GM19043 (cell line): ENCODE results near the gene DCAF10.
A peak's percentile ranks its signal among the peaks of the same experiment; 100 is the strongest.
"Not testable (repeated sequence)": the region's sequence is repeated elsewhere in the genome, so short reads cannot be mapped to it uniquely, and the experiment has no call there.

ENCODE experiments used
- ATAC-seq: cut with Tn5 transposase; IDR thresholded peaks from one replicate; pipeline ENCODE4 v1.9.1; 2021; ENCODE audit warnings: low read depth; ENCODE audit not compliant: unreplicated experiment

Gene DCAF10

DNA sequence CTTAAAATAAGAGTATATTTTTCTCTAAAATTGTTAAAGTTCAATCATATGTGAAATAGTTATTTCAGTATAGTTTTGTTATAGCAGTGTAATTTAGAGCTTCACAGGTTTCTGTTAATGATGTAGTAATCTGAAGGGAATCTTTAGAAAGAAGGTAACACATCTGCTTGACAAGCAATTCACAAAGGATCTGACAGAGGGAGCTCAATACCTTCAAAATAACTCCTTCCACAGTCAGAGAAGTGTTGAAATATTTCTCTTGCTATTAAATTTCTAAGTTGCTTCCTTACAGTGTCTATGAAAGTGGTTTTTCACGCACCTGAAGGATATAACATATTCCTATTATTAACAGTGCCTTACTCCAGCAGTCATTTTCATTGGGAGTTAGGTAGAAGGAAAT lies 58.4 kb downstream of the DCAF10 start:
- ATAC-seq = no peak

DNA sequence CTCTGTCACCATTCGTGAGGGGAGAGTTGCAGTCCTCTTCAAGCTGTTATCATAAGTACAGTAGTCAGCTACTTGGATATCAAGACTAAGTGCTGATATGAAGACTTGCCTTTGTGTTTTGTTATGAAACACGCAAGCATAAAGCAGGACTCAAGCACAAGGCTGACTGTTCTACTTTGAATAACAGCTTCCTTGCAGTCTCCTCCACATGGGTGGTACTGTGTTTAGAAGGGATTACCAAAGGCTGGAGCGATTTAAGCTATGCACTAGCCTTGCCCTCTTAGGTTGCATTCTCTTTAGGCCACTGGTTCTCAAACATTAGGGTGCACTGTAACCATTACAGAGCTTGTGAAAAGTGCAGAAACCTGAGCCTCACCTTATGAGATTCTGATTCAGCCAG lies 61.9 kb downstream of the DCAF10 start:
- no peak for ATAC-seq

DNA sequence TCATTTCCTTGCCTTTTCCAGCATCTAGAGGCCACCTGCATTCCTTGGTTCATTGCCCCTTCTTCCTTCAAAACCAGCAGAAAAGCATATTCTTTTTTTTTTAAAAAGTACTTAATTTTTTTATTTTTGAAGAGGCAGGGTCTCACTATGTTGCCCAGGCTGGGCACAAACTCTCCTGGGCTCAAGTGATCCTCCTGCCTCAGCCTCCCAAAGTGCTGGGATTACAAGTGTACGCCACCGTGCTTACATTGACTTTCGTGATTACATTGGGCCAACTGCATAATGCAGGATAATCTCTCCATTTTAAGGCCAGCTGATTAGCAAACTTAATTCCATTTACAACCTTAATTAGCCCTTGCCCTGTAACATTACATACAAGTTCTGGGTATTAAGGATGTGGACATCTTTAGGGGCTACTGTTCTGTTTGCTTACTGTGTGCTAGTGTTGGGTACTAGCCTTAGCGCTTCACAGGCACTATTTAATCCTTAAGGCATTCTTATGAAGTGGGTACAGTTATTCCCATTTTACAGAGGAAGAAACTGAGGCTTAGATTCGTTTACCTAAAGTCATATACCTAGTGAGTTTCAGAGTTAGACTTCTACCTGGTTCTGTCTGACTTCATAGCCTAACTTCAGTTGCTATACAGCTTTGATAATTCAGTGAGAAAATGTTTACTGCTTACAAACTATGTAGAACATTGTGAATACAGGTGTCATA lies 69.6 kb downstream of the DCAF10 start:
- no peak for ATAC-seq

DNA sequence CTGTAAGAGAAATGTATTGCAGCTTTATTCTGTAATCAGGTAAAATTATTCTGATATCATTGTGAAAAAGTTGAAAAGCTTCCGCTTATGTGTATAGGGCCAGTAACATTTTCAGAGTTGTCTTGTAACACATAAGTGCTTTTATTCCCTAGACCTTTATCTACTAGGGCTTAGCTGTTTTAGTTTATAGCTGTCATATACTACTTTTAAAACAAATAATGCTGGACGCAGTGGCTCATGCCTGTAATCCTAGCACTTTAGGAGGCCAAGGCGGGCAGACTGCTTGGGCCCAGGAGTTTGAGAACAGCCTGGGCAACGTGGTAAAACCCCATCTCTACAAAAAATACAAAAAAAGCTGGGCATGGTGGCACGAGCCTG lies 70.2 kb downstream of the DCAF10 start:
- ATAC-seq = no peak

DNA sequence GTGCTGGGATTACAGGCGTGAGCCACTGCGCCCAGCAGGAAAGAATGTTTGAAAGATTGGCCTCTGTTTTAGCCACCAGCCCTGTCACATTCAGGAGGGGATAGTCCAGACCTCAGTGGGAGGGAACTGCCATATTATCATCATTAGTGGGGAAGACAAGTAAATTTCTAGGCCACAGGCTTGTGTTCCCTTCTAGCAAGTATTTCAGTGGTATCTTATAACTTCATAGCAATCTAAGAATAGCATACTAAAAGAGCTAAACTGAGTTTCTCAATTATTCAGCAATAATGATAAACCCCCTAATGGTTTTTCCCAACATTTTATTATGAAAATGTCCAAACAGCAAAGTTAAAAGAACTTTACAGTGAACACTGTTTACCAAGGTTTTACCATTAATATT lies 73.4 kb downstream of the DCAF10 start:
- no peak for ATAC-seq

DNA sequence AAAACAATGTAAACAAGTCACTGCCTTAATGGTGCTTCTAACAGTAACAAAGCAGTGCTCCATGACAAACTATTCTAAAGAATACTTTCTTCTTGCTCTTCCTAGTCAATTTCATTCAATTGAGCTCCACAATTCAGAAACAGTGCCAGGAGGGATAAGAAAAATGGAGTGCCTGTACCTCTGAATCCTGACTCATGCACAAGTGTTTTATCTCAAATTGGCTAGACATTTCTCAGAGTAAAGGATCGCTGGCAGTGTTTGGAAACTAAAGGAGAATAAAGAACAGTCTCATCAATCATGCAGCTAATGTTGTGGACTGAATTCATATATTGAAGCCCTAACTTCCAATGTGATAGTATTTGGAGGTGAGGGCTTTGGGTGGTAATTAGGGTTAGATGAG lies 75.8 kb downstream of the DCAF10 start:
- no peak for ATAC-seq

DNA sequence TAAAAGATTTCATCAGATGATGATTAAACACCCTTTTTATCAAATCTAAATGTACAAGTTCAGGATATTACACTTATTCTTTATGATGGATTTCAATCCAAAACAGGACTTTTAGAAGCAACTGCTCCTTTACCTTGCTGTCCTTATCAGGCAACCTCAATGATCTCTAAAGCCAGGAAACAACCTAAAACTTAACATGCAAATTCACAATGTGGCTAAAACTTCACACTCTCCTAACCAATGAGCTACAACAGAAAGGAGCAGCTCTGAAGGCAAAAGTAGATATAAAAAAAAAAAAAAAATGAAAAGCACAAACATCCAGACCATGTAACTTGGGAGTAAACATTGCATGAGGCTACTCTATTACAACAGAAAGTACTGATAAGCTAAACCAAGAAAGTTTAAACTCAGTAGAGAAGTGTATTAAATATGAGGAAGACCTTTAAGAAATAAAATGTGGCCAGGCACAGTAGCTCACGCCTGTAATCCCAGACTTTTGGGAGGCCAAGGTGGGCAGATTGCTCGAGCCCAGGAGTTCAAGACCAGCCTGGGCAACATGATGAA lies 80.4 kb downstream of the DCAF10 start:
- ATAC-seq = no peak

DNA sequence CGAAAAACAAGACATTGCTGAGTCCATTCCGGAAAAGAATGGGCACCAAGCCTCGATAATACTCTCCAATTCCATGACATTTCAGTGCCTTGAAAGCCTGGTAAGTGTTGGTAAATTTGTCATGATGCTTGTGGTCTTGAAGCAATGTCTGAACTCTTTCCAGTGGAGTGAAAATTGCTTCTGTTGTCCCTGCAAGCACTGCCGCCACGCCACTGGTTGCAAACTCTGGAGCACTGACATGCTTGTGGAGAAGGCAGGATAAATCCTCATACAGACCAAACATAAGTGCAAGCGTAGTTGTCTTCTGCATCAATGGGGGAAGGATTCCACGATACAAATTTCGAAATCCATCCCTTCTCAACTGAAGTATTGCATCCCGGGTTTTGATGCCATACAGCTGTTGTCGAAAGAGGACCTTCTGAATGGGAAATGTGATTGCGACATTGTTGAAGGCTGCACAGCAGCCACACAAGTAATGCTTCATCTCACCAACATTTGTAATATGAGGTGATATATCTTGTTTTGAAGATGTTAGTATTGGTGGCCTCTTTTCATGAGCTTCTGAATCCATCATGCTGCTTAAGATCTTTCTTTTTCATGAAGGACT lies 87.5 kb downstream of the DCAF10 start:
- ATAC-seq = not testable (repeated sequence)

DNA sequence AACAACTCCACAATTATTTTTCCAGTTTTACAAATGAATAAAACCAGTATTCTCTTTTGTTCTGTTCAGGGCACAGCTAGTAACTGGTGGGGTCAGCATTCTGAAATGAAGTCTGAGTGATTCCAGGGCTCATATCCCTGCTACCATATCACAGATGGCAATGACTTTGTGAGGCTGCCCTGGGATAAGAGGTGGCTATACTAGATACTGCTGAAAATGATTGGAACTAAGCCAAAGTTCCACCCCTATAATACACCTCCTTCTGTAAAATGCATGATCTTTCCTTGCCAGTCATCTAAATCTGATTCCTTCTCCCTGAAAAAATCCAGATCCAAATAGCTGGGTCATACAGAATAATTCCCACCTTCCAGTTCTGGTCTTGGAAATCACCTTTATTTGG lies 88.9 kb downstream of the DCAF10 start:
- ATAC-seq = no peak

DNA sequence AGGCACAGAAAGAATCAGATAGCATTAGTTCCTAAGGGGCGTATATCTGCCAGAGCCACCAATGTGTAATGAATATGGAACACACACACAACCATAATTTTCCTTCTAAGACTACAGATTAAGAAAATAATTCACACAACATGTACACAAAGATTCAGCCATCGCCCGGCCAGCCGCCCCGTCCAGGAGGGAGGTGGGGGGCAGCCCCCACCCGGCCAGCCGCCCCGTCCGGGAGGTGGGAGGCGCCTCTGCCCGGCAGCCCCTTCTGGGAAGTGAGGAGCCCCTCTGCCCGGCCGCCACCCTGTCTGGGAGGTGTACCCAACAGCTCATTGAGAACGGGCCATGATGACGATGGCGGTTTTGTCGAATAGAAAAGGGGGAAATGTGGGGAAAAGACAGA lies 90.4 kb downstream of the DCAF10 start:
- not testable (repeated sequence) for ATAC-seq

DNA sequence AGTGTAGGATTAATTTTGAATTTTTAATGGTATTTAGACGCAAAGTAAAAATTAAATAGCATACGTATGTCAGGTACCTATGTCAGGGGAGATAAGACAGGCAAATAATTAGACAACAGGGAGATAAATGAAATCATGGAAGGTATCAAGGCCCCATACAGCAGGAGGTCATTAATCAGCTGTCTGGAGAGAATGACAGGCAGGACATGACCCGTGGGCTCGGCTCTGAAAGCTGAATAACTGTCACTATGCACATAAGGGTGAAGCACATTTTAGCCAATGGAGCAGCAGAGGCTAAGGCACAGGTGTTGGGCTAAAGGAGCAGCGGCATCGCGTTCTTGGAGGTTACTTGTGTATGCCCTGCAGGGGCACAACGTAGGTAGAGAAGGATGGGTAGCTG lies 91.5 kb downstream of the DCAF10 start:
- no peak for ATAC-seq

DNA sequence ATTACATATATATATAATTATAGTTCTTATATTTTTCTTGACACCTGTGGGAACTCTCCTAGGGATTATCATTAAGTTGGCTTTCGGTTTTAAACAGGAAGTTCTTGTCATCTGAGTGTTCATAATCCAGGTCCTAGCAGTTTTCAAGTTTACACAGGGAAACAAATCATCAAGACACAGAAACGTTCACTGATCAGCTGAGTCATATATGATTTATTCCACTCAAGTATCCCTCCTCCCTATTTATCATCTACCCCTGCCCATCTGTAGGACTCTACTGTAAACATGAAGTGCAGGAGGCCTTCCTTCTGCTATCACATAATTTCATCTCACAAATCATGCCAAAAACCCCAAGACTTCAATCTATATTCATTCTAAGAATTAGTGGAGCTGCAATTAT lies 97.1 kb downstream of the DCAF10 start:
- ATAC-seq = no peak

DNA sequence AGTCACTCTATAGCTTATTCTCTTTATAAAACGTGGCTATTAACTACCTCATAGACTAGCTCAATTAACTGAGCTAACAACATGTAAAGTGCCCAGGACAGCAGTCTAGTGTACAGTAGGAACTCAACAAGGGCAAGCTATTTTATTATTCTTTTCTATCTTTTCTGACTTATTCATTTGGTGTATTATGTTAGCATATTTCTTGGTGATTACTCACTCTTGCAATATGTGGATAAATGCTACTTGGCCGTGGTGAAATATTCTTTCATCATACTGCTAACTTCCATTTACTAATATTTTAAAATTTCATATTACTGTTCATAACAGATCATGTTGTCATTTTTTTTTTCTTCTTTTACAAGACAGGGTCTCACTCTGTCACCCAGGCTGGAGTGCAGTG lies 98.4 kb downstream of the DCAF10 start:
- ATAC-seq = no peak

DNA sequence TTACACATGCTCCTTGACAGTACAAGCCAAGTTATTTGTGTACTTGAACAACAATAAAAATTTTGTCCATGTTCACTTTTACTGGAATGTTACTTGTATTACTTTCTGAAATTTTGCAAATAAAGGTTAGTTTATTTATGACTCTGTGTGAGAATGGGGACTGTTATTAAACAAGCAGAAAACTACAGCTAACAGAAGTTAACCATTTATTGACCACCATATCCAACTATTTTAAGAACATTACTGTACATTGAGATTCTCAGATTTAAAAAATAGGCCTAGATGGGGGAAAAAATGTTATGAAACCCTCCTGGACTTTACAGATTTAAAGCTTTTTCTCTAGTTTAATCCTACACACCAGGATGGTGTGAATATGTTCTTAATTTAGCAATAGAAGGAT lies 101.5 kb downstream of the DCAF10 start:
- no peak for ATAC-seq

DNA sequence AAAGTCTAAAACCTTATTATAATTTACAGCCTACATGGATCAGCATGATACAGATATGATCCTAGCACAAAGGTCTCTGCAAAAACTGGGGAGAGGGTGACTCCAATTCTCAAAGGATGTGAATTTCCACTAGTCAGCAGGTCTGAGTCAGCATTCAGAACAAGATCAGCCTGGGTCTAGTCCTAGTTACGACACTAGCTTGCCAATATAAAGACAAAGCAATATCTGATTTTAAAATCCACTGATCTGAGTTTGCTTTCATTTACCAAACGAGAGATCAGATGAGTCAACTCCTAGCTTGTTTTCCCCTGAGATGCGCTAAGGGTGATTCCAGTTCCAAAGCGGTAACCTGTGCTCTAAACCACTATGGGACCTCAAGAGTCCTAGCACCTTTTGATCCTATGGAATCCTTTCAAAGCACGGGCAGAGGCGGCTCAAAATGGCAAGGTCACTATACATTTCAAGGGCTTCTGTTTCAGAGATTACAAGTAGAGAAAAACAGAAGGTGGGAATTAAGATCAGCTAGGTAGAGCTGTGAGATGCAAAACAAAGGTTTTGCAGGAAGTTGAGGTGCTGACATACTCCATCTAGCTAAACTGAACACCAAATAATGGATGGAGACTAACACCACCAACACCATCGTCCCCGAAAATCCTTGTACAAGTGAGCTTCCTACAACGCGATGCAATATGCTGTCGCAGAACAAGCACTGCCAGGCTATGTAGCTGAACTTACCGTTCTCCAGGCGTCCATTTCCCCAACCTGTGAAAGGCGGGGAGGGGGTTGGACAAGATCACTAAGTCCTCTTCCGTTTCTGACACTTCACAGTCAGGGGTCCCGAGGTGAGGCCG lies 102.4 kb downstream of the DCAF10 start:
- ATAC-seq = peak; percentile 4

DNA sequence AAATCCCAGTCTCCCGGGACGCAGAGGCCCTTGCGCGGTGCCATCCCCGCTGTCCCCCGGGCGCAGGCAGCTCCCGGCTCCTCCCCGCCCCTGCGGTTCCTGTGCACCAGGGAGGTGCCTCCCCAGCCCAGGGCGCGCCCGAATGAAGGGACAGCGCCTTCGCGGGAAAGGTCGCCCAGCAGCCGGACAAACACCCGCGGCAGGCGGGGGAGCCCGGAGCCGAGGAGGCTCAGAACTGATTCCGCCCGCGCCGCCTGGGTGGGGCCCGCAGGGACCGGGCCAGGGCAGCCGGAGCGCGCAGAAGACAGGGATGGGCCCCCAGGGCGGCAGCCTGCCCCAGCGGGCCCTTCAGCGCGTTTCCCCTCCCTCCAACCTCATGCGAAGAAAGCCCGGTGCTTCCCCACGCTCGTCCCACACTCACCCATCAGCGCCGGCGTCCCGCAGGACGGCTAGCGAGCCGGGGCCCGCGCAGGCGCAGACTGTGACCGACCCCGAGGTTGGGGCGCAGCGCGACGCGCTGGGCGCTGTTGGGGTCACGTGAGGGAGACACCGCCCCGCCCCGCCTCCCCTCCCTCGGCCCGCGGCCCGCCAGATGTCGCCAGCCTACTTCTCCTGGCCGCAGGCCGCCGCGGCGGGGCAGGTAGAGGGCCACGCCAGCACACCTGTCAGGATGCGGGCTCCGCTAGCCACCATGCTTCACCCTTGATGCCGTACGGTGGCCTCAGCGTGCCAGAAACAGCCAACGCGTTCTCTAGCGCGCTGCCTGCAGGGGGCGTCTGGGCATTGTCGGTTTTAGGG lies 103.2 kb downstream of the DCAF10 start, which contains the start of gene SLC25A51:
Gene SLC25A51, minus strand, starts transcription at position 481 of the 798 bp plus-strand sequence. CDS start 15,577 bp downstream, outside the sequence.
- peak; percentile 82 for ATAC-seq

DNA sequence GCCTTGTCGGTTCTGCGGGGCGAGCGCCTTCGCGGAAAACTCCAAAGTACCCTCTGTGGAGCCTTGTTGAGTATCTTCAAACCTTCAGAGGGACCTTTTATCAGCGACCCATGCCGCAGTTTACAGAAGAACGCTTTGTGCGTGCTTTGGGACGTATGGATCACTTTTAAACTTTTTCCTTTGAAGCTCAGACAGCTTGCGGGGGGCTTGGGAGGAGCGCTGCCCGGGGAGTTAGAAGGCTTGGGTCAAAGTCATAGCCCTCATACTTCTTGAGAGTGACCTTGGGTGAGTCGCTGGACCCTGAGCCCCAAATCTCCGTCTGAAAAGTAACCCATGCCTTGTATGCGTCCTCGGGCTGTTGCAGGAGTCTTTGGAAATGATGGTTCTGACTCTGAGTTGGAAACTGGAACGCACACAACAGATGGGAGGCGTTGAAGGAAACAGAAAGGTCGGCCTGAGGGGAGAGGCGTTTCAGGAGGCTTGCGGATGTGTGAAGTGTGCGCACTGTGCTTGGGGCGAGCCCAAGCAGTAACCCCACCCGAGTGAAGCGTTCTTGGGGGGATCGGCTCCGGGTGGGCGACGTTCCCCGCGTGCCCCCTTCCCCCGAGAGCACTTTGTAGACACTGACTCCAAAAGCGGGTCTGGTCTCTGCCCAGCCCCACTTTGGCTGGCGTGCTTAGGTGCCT lies 104.0 kb downstream of the DCAF10 start:
- ATAC-seq = no peak

DNA sequence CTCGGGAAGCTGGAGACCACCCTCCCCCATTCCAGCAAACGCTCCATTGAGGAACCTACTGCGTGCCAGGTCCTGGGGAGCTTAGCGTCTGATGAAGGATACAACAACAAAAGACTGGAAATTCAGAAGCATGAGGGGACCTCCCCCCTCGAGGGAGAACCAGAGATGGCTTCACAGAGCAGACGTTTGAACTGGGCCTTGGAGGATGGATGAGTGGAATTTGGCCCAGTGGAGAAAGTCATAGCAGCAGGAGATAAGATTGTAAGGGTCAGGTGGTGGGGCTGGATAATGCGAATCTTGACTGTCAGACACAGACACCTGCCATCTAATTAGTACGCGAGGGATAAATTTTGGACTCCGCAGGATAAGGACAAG lies 104.5 kb downstream of the DCAF10 start:
- ATAC-seq = no peak

DNA sequence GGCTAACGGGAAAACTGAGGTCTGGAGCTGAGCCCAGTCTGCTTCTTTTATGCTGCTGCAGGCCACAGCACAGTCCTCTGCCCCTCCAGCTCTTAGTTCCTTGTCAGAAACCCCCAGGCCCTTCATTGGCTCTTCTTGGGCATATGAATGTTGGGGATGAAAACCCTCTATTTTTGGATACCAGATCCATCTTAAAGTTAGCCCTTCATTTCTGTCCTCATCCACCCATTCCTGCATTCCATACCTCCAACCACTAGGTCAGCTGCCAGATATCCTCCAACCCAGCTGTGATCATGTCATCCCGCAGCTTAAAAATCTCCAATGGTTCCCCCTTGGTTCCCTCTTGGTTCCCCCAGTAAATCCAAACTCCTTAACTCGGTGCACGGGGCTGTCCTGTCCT lies 105.2 kb downstream of the DCAF10 start:
- ATAC-seq = no peak
